K562 (cell line): Measurements from ENCODE around the gene KCTD15. TPM values are rescaled to one million over a fixed set of nuclear protein-coding genes. Genes with fewer than 3 reads are reported as not detected.

Experiments used
- ATAC-seq: fragments of 200-7000 bp; cut with Tn5 transposase; 3 replicates; pipeline ENCODE4 v1.9.1; 2020; ENCODE audit warnings: moderate library complexity
- BruUV-seq: library from RNA; stranded (reverse); fragments of 400-500 nt; replicated peaks from 2 replicates; lab custom pipeline; 2021; lab: Mats Ljungman, UMichigan
- CTCF ChIA-PET: fragments of 300-600 bp; formaldehyde crosslinking; extraction: SDS; loops from one replicate; lab custom pipeline; 2021; ENCODE audit warnings: low intra/inter-chr PET ratio; lab: Yijun Ruan, JAX
- POLR2A ChIA-PET: fragments of 300-600, 350-650 bp; sonication (Branson Sonifier 250); formaldehyde crosslinking; extraction: SDS; loops from one replicate; lab custom pipeline; 2021; ENCODE audit warnings: antibody characterized with exemption, inconsistent platforms; lab: Yijun Ruan, JAX
- DNase-seq, 4 experiments: peaks; one replicate each; pipeline versions ENCODE4 v3.0.0 to v3.0.0-alpha.2; 2011 to 2018; ENCODE audit warnings: low spot score in 3 of 4, mixed read lengths in 3 of 4; ENCODE audit errors: extremely low read depth in 1 of 4
- FAIRE-seq: peaks from 2 replicates; lab custom pipeline; 2011; peaks lifted over from hg19 to GRCh38; lab: Jason Lieb, UNC
- H2AFZ ChIP-seq: 2 replicates; pipeline ENCODE4 v1.6.0; 2011; ENCODE audit warnings: low read depth, low read length, control low read depth, inconsistent platforms
- H3K27ac ChIP-seq: fragments of 200-600 bp; 3 replicates; pipeline ENCODE4 v1.8.0; 2011; ENCODE audit warnings: low read depth, mild to moderate bottlenecking, control low read depth, inconsistent platforms, low read length, moderate library complexity, mixed read lengths; ENCODE audit errors: extremely low read depth
- H3K27me3 ChIP-seq, 2 experiments: fragments of 300-600 bp in 1 of 2; 2 replicates in 1 of 2; 3 replicates in 1 of 2; pipeline versions ENCODE4 v1.6.0 to v1.8.0; 2011; ENCODE audit warnings: inconsistent platforms in 2 of 2, low read length in 2 of 2, mild to moderate bottlenecking in 1 of 2, mixed read lengths in 1 of 2, moderate library complexity in 1 of 2; ENCODE audit not compliant: control insufficient read depth in 2 of 2, insufficient read depth in 2 of 2
- H3K36me3 ChIP-seq: fragments of 300-600 bp; 3 replicates; pipeline ENCODE4 v1.8.0; 2011; ENCODE audit warnings: mild to moderate bottlenecking, low read length, inconsistent platforms; ENCODE audit not compliant: control insufficient read depth, insufficient read depth
- H3K4me1 ChIP-seq, 2 experiments: fragments of 200-600 bp in 1 of 2; replicated peaks in 1 of 2; 2 replicates in 1 of 2; 3 replicates in 1 of 2; pipeline versions ENCODE4 v1.5.1 to v1.8.0; 2011; ENCODE audit warnings: inconsistent platforms in 2 of 2, low read length in 2 of 2, mild to moderate bottlenecking in 1 of 2, mixed read lengths in 1 of 2, moderate library complexity in 1 of 2; ENCODE audit not compliant: control insufficient read depth in 2 of 2, insufficient read depth in 2 of 2
- H3K4me2 ChIP-seq: 2 replicates; pipeline ENCODE4 v1.6.1; 2011; ENCODE audit warnings: low read length, control low read depth, inconsistent platforms, mixed read lengths; ENCODE audit not compliant: insufficient read depth
- H3K4me3 ChIP-seq: fragments of 200-600 bp; sonication (generic), shearing (Covaris generic); 2 replicates; pipeline ENCODE4 v1.5.1; 2016; ENCODE audit warnings: control low read depth, inconsistent platforms
- H3K79me2 ChIP-seq: fragments of 200-600 bp; 3 replicates; pipeline ENCODE4 v1.8.0; 2011; ENCODE audit warnings: low read length, inconsistent platforms; ENCODE audit not compliant: control insufficient read depth, insufficient read depth
- H3K9ac ChIP-seq, 2 experiments: 2 replicates each; pipeline versions ENCODE4 v1.6.0 to v1.6.1; 2011; ENCODE audit warnings: low read depth in 2 of 2, low read length in 2 of 2, control low read depth in 1 of 2, inconsistent platforms in 1 of 2, mild to moderate bottlenecking in 1 of 2, mixed read lengths in 1 of 2; ENCODE audit not compliant: insufficient read depth in 1 of 2
- H3K9me1 ChIP-seq: one replicate; pipeline ENCODE4 v1.6.0; 2011; ENCODE audit warnings: inconsistent platforms, mild to moderate bottlenecking, low read length, moderate library complexity; ENCODE audit not compliant: control insufficient read depth, insufficient read depth
- H3K9me3 ChIP-seq: replicated peaks from 2 replicates; pipeline ENCODE4 v1.5.1; 2011; ENCODE audit warnings: low read depth, low read length, inconsistent platforms; ENCODE audit not compliant: control insufficient read depth, insufficient read depth
- H4K20me1 ChIP-seq: replicated peaks from 2 replicates; pipeline ENCODE4 v1.6.1; 2011; ENCODE audit warnings: low read length, inconsistent platforms, mixed read lengths; ENCODE audit not compliant: control insufficient read depth, insufficient read depth
- DNMT1 ChIP-seq: fragments of 450-650 bp; IDR thresholded peaks from 2 replicates; pipeline ENCODE4 v1.6.1; 2016; ENCODE audit warnings: antibody characterized with exemption, mild to moderate bottlenecking
- GTF2A2 ChIP-seq: IDR thresholded peaks from 2 replicates; pipeline ENCODE4 v1.6.1; 2016; ENCODE audit warnings: mild to moderate bottlenecking, missing genetic modification characterization, missing compliant biosample characterization
- HLTF ChIP-seq: fragments of 450-650 bp; IDR thresholded peaks from 2 replicates; pipeline ENCODE4 v1.6.1; 2016
- L3MBTL2 ChIP-seq: fragments of 450-650 bp; IDR thresholded peaks from 2 replicates; pipeline ENCODE4 v1.6.1; 2016; ENCODE audit warnings: mild to moderate bottlenecking, moderate library complexity
- NR1H2 ChIP-seq: sonication (generic); formaldehyde crosslinking; IDR thresholded peaks from 2 replicates; pipeline ENCODE4 v1.4.0; 2020; ENCODE audit warnings: mild to moderate bottlenecking, missing genetic modification reagents
- OTX1 ChIP-seq: fragments of 450-650 bp; formaldehyde crosslinking; IDR thresholded peaks from 2 replicates; pipeline ENCODE4 v1.4.0; 2022; ENCODE audit warnings: mild to moderate bottlenecking
- PTBP1 ChIP-seq: fragments of 200-400 bp; formaldehyde crosslinking; IDR thresholded peaks from 2 replicates; pipeline ENCODE4 v1.6.1; 2017; ENCODE audit warnings: low read depth, low read length
- TEAD2 ChIP-seq: fragments of 450-650 bp; IDR thresholded peaks from 2 replicates; pipeline ENCODE4 v1.6.1; 2016; ENCODE audit warnings: missing genetic modification characterization, control low read depth, missing compliant biosample characterization
- TRIM28 ChIP-seq: fragments of 450-650 bp; IDR thresholded peaks from 2 replicates; pipeline ENCODE4 v1.6.1; 2017
- in situ Hi-C: fragments of 300-500 bp; cut with MboI; formaldehyde crosslinking; loops from 4 replicates; pipeline ENCODE4 v1.15.0; 2018; ENCODE audit warnings: inconsistent platforms, mixed read lengths
- intact Hi-C: fragments of 100-400 bp; cut with micrococcal nuclease; formaldehyde crosslinking; loops from 2 replicates; pipeline ENCODE4 v1.14.2; 2022
- polyA plus RNA-seq, 8 experiments: library from polyadenylated mRNA; depleted of rRNA in 4 of 8; stranded (reverse) in 5 of 8; unstranded in 3 of 8; fragments of >200 nt; fragmentation: Nextera tagmentation in 2 of 8; fragmentation: Illumina TruSeq in 1 of 8; extraction: Ambion mirVana in 2 of 8; extraction: Trizol in 1 of 8; gene quantifications; 2 replicates each; pipeline versions ENCODE4 v1.2.1 to v1.2.3, GENCODE V29; 2011 to 2014; ENCODE audit warnings: inconsistent platforms in 1 of 8, missing spikeins in 1 of 8
- total RNA-seq, 7 experiments: library from RNA; depleted of rRNA in 6 of 7; stranded (reverse); fragments of >200 nt in 6 of 7; fragmentation: Illumina TruSeq in 2 of 7; extraction: Trizol in 2 of 7; gene quantifications; 2 replicates each; pipeline versions ENCODE4 v1.2.1 to v1.2.3, GENCODE V29; 2011 to 2021; ENCODE audit warnings: low replicate concordance in 1 of 7
- TF ChIP-seq, protein P1 (sequence below): sonication (generic); formaldehyde crosslinking; IDR thresholded peaks from 2 replicates; pipeline ENCODE4 v1.8.0; 2022; ENCODE audit warnings: mild to moderate bottlenecking, missing genetic modification reagents, borderline replicate concordance
- TF ChIP-seq, protein P2 (sequence below): fragments of 250-450 bp; sonication (Bioruptor Pico); IDR thresholded peaks from 2 replicates; pipeline ENCODE4 v1.8.0; 2022; ENCODE audit warnings: moderate library complexity, mild to moderate bottlenecking, inconsistent platforms
- TF ChIP-seq, protein P3 (sequence below): conservative IDR thresholded peaks from 2 replicates; pipeline ENCODE4 v1.6.1; 2011; ENCODE audit warnings: low read depth, mild to moderate bottlenecking, low read length; ENCODE audit not compliant: control insufficient read depth
- TF ChIP-seq, protein P4 (sequence below): sonication (generic); IDR thresholded peaks from 2 replicates; pipeline ENCODE4 v1.6.1; 2016
- TF ChIP-seq, protein P5 (sequence below): fragments of 450-650 bp; IDR thresholded peaks from 2 replicates; pipeline ENCODE4 v1.6.1; 2018; ENCODE audit warnings: mild to moderate bottlenecking, low read depth; ENCODE audit not compliant: partially characterized antibody

Gene KCTD15
- total and polyA plus RNA-seq, 9 of the 15 experiments (the other 6 are each of a cell fraction or from before 2014, with no cell fraction given): 1.7 to 49.0 (median 11.8) TPM

DNA sequence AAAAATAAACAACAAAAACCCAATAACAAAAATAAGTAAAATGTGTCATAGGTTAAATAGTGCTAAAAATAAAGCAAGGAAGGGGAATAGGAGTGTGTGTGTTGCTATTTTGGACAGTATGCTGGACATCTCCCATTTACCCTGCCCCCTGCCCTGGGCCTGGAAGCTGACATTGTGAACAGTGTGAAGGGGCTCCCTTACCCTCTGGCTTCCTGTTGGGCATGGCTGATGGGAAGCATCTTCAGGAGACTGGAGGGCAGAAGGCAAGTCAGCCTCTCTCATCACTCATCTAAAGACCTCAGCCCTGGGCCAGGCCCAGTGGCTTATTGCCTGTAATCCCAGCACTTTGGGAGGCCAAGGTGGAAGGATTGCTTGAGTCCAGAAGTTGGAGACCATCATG lies 26.7 kb downstream of the KCTD15 start:
- ATAC-seq: no peak
- no peak overlapping the region for H2AFZ ChIP-seq
- H3K27ac ChIP-seq: no peak overlapping the region
- H3K27me3 ChIP-seq: peaks cover under 1 to 3% of the 10 kb centered on the region in 2 experiments; a peak in 2 of 5 replicates
- H3K9ac ChIP-seq: no peak overlapping the region
- FAIRE-seq: no peak
- no peak for DNase-seq
- no peaks in the 10 kb centered on the region for H3K79me2 ChIP-seq
- no peak overlapping the region for H3K4me3 ChIP-seq
- no peaks in the 10 kb centered on the region for H3K9me3 ChIP-seq
- intact Hi-C loops (no loop called here), in situ Hi-C loops (no loop called here)
- no peaks in the 10 kb centered on the region for H4K20me1 ChIP-seq
- H3K36me3 ChIP-seq: no peaks in the 10 kb centered on the region
- CTCF ChIA-PET: no interaction called here
- peaks cover 6 to 16% of the 10 kb centered on the region in 2 experiments; a peak in 4 of 5 replicates for H3K4me1 ChIP-seq
- no TSS peak for BruUV-seq
- no peak overlapping the region for H3K4me2 ChIP-seq
- H3K9me1 ChIP-seq: no peaks in the 10 kb centered on the region
- POLR2A ChIA-PET: no interaction called here
- TF ChIP-seq, protein P1, sequence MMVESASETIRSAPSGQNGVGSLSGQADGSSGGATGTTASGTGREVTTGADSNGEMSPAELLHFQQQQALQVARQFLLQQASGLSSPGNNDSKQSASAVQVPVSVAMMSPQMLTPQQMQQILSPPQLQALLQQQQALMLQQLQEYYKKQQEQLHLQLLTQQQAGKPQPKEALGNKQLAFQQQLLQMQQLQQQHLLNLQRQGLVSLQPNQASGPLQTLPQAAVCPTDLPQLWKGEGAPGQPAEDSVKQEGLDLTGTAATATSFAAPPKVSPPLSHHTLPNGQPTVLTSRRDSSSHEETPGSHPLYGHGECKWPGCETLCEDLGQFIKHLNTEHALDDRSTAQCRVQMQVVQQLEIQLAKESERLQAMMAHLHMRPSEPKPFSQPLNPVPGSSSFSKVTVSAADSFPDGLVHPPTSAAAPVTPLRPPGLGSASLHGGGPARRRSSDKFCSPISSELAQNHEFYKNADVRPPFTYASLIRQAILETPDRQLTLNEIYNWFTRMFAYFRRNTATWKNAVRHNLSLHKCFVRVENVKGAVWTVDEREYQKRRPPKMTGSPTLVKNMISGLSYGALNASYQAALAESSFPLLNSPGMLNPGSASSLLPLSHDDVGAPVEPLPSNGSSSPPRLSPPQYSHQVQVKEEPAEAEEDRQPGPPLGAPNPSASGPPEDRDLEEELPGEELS (CRISPR knock-in tag): no peak
- no peak for TF ChIP-seq PTBP1
- no peak for TF ChIP-seq DNMT1
- TF ChIP-seq OTX1 (CRISPR knock-in tag): no peak
- TF ChIP-seq, protein P2, sequence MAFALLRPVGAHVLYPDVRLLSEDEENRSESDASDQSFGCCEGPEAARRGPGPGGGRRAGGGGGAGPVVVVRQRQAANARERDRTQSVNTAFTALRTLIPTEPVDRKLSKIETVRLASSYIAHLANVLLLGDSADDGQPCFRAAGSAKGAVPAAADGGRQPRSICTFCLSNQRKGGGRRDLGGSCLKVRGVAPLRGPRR (CRISPR knock-in tag): no peak
- TF ChIP-seq L3MBTL2: no peak
- TF ChIP-seq, protein P3, sequence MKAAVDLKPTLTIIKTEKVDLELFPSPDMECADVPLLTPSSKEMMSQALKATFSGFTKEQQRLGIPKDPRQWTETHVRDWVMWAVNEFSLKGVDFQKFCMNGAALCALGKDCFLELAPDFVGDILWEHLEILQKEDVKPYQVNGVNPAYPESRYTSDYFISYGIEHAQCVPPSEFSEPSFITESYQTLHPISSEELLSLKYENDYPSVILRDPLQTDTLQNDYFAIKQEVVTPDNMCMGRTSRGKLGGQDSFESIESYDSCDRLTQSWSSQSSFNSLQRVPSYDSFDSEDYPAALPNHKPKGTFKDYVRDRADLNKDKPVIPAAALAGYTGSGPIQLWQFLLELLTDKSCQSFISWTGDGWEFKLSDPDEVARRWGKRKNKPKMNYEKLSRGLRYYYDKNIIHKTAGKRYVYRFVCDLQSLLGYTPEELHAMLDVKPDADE: no peak
- TF ChIP-seq NR1H2 (CRISPR knock-in tag): no peak
- TF ChIP-seq HLTF: no peak
- TF ChIP-seq, protein P4, sequence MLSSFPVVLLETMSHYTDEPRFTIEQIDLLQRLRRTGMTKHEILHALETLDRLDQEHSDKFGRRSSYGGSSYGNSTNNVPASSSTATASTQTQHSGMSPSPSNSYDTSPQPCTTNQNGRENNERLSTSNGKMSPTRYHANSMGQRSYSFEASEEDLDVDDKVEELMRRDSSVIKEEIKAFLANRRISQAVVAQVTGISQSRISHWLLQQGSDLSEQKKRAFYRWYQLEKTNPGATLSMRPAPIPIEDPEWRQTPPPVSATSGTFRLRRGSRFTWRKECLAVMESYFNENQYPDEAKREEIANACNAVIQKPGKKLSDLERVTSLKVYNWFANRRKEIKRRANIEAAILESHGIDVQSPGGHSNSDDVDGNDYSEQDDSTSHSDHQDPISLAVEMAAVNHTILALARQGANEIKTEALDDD: no peak
- TF ChIP-seq TRIM28: no peak
- TF ChIP-seq, protein P5, sequence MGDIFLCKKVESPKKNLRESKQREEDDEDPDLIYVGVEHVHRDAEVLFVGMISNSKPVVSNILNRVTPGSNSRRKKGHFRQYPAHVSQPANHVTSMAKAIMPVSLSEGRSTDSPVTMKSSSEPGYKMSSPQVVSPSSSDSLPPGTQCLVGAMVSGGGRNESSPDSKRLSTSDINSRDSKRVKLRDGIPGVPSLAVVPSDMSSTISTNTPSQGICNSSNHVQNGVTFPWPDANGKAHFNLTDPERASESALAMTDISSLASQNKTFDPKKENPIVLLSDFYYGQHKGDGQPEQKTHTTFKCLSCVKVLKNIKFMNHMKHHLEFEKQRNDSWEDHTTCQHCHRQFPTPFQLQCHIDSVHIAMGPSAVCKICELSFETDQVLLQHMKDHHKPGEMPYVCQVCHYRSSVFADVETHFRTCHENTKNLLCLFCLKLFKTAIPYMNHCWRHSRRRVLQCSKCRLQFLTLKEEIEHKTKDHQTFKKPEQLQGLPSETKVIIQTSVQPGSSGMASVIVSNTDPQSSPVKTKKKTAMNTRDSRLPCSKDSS: no peak
- no peak for TF ChIP-seq GTF2A2
- TF ChIP-seq TEAD2 (tag): no peak
